Ureter (tissue), 1 donor: ENCODE measurements around the gene NUBP2. TPM values are rescaled to one million over a fixed set of nuclear protein-coding genes. Genes with fewer than 3 reads are reported as not detected.
A peak's percentile ranks its signal among the peaks of the same experiment; 100 is the strongest.

ENCODE experiments used
- DNase-seq: peaks from one replicate; pipeline ENCODE4 v3.0.0-alpha.2; 2020; ENCODE audit warnings: low spot score
- total RNA-seq: library from RNA; stranded (reverse); gene quantifications from one replicate; pipeline ENCODE4 v1.2.4, GENCODE V29; 2023
- donor health status: DM: yes; HTN: yes; CAD: no.

The NUBP2 gene
- total RNA-seq, 1 donor from 2014 or later = 48.9 TPM

DNA sequence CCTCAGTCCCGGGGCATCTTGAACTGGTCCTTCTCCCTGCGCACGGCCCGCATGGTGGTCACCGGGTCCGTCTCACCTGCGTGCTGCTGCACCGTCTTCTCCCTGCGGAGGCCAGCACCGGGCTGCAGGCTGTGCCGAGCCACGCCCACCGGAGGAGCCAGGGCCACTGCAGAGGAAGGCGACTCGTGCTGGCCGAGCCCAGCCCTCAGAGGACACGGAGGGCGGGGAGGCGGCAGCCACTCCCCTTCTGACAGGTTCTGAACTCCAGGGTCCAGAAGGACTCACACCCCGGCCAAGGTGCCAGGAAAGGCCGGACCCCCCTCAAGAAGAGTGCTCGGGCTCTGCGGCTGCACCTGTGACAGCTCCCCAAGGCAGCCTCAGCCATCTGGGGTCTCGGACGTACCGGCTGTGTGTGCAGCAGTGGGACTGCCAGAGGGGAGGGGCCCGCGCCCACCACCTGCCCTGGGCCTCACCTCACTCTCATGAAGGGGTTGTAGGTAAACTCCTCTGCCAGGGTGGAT is 26.6 kb downstream of the NUBP2 start:
- no peak for DNase-seq

- DNase-seq = no peak
Observed at GRCh38 chr16:1810106-1810505, 27.3 kb downstream of the NUBP2 start.

DNA sequence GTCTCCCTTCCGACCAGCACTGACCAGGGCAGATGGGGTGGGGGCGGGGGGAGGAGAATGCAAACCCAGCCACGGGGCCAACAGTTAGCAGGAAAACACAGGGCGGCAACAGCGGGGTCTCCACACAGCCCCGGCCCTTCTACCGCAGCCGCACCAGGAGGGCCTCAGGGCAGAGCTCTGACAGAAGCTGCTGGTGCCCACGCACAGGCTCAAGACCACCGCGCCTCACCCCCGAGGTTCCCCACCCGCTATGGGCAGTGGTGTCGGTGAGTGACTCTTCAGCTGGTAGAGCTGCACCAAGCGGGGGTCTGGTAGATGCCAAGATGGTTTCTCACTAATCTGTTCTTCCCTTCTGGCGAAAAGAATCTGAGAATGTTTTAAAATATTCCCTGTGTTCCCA is 27.8 kb downstream of the NUBP2 start:
- DNase-seq = no peak

DNA sequence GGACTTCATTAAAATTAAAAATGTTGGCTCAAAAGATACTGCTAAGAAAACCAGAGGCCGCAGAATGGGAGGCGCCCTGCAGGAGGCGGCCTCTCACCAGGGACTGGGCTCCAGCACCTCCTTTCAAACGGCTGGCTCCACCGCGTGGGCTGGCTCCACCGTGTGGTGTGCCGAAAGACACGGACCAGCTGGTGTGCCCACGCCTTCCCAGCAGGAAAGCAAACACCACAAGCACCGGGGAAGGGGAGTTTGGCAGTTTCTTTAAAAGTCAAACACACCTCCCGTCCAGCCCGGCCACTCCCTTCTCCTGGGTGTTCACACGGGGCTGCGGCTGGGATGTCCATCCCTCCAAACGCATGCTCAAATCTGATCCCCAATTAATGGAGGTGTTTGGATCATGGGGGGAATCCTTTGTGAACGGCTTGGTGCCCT is 30.0 kb downstream of the NUBP2 start:
- no peak for DNase-seq

DNA sequence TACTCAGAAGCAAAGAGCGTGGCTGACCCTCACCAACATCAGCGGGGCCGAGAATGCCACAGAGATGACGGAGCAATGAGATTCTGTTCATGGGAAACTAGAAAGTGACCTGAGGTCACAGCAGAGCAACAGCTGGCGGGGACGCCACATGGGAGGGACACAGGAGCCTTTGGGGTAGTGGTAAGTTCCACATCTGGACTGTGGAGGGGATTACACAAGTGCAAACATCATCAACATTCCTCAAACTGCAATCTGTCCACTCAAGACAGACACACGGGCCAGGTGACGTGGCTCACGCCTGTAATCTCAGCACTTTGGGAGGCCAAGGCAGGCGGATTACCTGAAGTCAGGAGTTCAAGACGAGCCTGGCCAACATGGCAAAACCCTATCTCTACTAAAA is 32.7 kb downstream of the NUBP2 start:
- DNase-seq = no peak

GRCh38 chr16:1816396-1817275 is 33.9 kb downstream of the NUBP2 start:
- no peak for DNase-seq

- no peak for DNase-seq
Observed at GRCh38 chr16:1817276-1817589, 34.5 kb downstream of the NUBP2 start.

GRCh38 chr16:1817716-1818115 is 35.0 kb downstream of the NUBP2 start:
- no peak for DNase-seq

DNA sequence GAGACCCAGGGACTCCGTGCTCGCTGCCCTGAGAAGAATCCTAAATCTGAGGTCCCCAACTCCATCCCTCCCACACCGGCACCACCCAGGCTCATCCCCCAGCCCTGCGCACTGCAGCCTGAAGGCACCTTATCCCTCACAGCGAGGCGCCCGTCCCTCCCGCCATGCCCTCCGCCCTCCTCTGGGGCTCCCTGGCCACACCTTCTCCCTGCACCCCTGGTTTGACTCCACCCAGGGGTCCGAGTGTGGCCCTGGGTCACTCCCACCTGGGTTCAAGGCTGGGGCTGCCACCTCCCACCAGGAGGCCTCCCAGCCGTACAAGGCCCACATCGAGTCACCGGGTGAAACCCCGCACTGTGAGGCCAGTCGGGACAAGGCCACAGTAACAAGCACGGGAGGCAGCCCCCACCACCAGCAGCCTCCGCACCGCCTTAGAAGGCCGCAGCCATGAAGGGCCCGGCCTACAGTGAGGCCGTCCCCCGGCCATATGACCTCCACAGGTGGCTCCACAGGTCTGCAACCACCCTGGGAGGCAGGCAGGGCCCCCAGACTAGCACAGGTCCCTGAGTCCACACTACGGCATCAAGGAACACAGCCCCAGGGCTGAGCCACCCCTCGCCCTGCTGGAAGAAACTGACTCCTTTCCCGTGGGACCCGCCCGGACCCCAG is 35.6 kb downstream of the NUBP2 start:
- no peak for DNase-seq

DNA sequence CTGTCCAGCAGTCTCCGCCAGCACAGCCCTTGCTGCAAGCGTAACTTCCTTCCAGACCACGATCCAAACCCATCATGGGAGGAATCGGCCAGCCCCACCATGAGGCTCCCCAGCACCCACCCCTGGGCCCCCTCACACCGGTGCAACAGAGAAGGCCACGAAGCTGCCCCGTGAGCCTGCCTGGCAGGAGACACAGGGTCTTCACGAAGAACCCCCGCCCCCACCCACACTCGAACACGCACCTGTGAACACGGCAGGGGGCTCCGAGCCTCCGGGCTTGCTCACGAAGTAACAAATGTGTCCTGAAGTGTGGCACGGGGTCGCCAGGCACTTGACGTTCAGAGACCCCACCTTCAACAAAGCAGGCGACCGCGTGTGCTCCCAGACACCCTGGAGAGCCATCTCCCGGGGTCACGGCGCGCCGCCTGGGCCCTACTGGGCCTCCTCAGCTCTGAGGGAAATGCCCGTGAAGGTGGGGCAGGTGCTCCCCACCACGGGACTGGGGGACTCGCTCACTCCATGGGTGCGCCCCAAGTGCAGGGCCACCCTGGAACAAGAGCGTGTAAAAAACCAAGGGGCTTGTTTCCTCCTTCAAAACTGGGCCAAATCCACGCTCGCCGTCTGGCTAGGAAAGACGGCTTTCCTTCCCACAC is 36.2 kb downstream of the NUBP2 start:
- DNase-seq = no peak

DNA sequence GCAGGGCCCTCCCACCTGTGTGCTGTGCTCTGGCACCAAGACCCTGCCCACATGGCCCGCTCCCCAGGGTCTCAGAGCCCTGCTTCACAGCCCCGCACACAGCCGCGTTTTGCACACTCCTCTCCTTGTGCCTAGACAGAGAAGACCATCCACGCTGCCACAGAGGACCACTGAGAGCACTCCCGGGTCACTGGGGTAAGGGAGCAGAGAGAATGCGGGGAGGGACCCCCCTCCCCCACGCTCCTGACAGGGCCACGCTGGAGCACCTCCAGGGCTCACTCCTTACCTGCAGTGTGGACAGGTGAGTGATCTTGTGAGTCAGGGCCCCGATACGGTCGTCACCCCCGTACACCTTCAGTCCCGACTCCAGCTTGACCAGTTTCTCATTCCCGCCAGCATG is 36.9 kb downstream of the NUBP2 start:
- no peak for DNase-seq

GRCh38 chr16:1820096-1820945 is 37.6 kb downstream of the NUBP2 start:
- no peak for DNase-seq

GRCh38 chr16:1820946-1821290 is 38.2 kb downstream of the NUBP2 start:
- no peak for DNase-seq

DNA sequence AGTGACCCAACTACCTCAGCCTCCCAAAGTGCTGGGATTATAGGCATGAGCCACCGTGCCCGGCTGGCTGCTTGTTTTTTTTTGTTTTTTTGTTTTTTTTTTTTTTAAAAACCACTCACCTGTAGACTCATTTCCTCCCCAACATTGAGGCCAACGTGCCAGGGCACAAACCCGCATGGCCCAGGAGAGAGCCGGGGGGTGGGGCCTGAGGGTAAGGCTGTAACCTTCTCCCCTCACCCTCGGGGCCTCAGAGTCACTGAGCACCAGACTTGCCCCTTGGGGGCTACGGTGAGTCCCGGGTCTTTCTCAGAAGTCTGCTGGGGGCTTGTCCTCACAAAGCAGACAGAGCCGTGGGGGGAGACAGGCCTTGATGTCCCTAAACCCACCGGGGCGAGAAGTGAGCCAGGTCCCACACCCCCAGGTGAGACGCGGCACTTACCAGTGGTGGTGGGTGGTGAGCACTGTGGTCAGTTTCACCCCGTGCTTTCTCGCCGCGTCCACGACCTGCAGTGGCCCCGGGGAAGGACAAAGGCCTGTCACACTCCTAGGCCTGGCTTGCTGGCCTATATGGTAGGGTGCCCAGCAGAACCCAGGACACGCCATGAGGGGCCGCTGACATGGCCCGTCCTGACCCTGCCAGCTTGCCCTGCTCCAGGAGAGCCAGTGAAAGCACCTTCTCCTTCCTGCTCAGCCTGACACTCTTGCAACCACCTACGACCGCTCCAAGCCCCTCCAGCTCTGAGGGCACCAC is 39.3 kb downstream of the NUBP2 start:
- no peak for DNase-seq

DNA sequence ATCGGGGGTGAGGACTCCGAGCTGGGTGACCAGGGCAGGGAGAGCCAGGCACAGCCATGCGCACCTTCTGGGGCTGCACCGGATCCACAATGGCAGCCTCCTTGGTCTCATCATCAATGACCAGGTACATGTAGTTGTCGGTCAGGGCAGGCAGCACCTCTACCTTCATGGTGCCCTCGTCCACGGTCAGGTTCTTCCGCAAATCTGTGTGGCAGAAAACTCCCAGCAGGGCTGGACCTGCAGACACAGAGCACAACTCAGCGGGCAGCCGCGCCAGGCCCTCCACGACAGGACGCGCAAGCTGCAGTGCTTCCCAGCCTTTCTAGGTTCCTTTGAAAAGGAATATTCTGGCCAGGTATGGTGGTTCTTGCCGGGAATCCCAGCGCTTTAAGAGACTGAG is 40.0 kb downstream of the NUBP2 start:
- DNase-seq = no peak

DNA sequence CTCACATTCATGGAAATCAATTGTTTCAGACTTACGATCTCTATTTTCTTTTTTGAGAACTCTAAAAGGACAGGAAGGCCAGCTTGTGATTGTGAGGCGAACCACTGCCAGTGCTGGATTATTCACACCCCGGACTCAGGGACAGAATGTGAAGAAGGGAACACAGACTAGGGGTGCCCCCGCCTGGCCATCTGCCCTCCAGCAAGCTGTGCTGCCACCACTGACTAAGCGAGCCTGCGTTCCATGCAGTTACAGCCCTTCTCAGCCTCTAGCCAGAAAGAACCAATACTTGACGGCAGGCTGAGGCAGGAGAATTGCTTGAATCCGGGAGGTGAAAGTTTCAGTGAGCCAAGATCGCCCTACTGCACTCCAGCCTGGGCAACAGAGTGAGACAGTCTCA is 41.1 kb downstream of the NUBP2 start:
- DNase-seq = no peak

DNA sequence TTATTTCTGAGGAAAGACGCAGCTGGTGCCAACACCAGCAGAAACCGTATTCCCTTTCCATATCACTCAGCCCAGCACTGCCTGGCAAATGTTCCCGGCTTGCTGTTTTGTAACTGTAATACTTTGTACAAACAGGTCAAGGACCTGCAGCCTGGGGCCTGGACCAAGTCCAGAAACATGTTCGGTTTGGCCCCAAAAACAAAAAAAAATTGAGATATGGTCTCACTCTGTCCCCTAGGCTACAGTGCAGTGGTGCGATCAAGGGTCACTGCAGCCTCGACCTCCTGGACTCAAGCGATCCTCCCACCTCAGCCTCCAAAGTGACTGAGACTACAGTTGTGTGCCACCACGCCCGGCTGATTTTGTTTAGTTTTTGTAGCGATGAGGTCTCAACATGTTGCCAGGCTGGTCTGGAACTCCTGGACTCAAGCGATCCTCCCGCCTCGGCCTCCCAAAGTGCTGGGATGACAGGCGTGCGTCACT is 42.7 kb downstream of the NUBP2 start:
- DNase-seq = peak; percentile 40

DNA sequence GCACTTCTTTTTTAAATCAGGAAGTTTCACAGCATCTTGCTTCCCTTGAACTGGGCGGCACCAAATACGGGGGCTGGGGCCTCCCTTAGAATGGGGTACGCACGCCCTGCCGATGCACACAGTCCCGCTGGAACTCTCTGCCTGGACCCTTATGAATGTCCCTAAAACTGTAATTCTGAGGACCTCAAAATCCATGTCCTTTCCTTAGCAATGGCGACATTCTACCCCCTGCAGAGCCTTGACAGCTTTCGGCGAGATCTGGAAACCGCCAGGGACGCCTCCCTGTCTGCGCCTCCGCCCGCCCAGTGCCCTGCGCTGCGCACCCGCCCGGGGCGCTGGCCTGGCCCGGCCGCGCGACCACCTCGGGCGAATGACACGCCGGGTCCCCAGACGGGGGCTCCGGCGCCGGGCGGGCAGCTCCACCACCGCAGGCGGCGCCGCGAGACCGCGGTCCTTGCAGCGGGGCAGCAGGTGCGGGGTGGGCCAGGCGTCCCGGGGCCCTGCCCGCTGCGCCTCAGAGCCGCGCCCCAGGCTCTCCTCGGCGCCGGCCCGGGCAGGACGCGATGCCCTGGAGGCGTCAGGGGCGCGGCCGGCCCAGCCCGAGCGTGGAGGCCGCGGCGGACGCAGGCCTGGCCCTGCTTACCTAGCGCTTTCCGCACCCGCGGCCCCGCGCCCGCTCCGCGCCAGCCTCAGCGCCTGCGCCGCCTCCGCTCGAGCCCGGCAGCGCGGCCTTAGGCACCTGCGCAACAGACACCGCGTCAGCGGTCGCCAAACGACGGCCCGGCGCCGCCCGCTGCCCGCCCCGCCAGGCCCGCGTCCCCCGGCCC is 43.3 kb downstream of the NUBP2 start:
- DNase-seq = peak; percentile 41

DNA sequence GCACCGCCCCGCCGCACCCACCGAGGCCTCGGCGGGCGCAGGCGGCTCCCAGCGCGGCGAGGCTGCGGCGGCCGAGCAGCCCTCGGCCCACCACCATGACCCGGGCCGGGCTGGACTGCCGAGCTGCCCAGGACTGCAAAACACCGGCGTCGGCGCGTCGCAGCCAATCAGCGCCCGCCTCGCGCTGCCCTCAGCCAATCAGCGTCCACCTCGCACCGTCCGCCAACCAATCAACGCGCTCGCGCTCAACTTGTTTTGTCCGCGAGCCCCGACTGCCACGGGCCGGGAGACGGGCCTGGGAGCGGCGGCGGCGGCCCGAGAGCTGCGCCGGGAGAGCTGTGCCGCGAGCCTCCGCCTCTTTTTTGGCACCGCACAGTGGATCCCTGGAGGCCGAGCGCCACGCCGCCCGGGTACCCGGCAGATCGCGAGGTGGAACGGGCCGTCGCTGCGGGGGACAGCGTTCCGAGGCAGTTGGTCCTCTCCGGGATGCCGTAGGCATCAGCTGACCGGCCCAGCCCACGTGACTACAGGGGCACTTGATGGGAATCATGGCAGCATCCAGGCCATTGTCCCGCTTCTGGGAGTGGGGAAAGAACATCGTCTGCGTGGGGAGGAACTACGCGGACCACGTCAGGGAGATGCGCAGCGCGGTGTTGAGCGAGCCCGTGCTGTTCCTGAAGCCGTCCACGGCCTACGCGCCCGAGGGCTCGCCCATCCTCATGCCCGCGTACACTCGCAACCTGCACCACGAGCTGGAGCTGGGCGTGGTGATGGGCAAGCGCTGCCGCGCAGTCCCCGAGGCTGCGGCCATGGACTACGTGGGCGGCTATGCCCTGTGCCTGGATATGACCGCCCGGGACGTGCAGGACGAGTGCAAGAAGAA is 44.2 kb downstream of the NUBP2 start, which contains the start of the genes FAHD1 and HAGH:
Gene FAHD1 (plus strand): TSS at position 516 of the 883 bp plus-strand sequence. CDS start 33 bp downstream, at position 549.
Gene HAGH (minus strand): TSS at position 135 of the 883 bp plus-strand sequence. CDS start 38 bp downstream, at position 97.
- DNase-seq = peak; percentile 95
